HFFc6 (cell line): Measurements from ENCODE around the gene PTCHD1. TPM values are rescaled to one million over a fixed set of nuclear protein-coding genes. Genes with fewer than 3 reads are reported as not detected.

Experiments
- DNase-seq: peaks from one replicate; pipeline ENCODE4 v3.0.0-alpha.2; 2018
- H3K27ac Mint-ChIP-seq: 2 replicates; pipeline ENCODE4 v1.8.0; 2020; ENCODE audit warnings: mild to moderate bottlenecking, mixed read lengths
- H3K27me3 Mint-ChIP-seq: 2 replicates; pipeline ENCODE4 v1.8.0; 2021; ENCODE audit warnings: mild to moderate bottlenecking, moderate library complexity, mixed read lengths; ENCODE audit not compliant: insufficient read depth
- H3K36me3 Mint-ChIP-seq: 2 replicates; pipeline ENCODE4 v1.8.0; 2021; ENCODE audit warnings: low read depth, mixed read lengths
- H3K4me1 Mint-ChIP-seq: 2 replicates; pipeline ENCODE4 v1.8.0; 2020; ENCODE audit warnings: low read depth, mixed read lengths
- H3K4me3 Mint-ChIP-seq: 2 replicates; pipeline ENCODE4 v1.8.0; 2020; ENCODE audit warnings: mild to moderate bottlenecking, moderate library complexity, mixed read lengths
- H3K9me3 Mint-ChIP-seq: 2 replicates; pipeline ENCODE4 v1.8.0; 2020; ENCODE audit warnings: mild to moderate bottlenecking, mixed read lengths
- total RNA-seq, 6 experiments: library from RNA; stranded (reverse); fragmentation: NEBNext Ultra II Directional; extraction: Animal tissue kit (Norgen Biotek cat#: 25700); gene quantifications; 2 replicates in 1 of 6; 3 replicates in 5 of 6; pipeline ENCODE4 v1.2.3, GENCODE V29; 2021
- TF ChIP-seq, protein P1 (sequence below): fragments of 200-600 bp; sonication (generic); IDR thresholded peaks from 2 replicates; pipeline ENCODE4 v1.5.0; 2021; ENCODE audit warnings: antibody characterized with exemption, mild to moderate bottlenecking

The PTCHD1 gene
- total RNA-seq, 6 experiments from 2014 or later: not detected

DNA sequence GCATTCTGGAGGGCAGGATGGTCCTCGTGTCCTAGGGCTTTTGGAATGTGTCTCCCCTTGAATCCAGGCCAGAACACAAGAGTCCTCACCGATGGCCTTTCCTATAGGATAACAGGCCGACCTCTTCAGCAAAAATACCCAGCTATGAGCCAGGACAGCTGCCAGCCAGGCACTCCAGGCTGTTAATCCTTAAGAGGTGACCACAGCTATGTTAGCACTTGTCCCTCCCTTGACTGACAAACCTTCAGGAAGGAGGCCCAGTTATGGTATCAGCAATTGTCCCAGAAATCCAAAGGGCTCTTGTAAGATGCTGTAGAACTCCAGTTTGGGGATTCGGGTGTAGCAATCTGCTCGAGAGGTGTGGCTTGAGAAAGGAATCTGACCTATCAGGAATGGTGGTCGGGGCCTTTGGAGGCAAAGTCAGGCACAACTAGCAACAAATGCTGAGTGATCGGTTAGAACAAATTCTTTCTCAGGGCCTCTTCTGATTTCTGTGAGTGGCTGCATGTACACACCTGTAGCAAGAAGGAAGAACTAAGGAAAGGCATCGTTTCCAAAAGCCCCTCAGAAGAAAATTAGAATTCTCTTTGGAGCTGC, 54.6 kb downstream of the PTCHD1 start:
- Mint-ChIP-seq H3K4me1 (peaks cover 5% of the 10 kb centered on the region; the same call in 1 of the 2 replicates), H3K27me3 (peaks cover 6% of the 10 kb centered on the region; the same call in 1 of the 2 replicates), H3K9me3 (no peaks in the 10 kb centered on the region), H3K27ac (no peak overlapping the region), H3K4me3 (no peak overlapping the region), H3K36me3 (no peaks in the 10 kb centered on the region)
- no peak for DNase-seq
- TF ChIP-seq, protein P1, sequence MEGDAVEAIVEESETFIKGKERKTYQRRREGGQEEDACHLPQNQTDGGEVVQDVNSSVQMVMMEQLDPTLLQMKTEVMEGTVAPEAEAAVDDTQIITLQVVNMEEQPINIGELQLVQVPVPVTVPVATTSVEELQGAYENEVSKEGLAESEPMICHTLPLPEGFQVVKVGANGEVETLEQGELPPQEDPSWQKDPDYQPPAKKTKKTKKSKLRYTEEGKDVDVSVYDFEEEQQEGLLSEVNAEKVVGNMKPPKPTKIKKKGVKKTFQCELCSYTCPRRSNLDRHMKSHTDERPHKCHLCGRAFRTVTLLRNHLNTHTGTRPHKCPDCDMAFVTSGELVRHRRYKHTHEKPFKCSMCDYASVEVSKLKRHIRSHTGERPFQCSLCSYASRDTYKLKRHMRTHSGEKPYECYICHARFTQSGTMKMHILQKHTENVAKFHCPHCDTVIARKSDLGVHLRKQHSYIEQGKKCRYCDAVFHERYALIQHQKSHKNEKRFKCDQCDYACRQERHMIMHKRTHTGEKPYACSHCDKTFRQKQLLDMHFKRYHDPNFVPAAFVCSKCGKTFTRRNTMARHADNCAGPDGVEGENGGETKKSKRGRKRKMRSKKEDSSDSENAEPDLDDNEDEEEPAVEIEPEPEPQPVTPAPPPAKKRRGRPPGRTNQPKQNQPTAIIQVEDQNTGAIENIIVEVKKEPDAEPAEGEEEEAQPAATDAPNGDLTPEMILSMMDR: no peak

DNA sequence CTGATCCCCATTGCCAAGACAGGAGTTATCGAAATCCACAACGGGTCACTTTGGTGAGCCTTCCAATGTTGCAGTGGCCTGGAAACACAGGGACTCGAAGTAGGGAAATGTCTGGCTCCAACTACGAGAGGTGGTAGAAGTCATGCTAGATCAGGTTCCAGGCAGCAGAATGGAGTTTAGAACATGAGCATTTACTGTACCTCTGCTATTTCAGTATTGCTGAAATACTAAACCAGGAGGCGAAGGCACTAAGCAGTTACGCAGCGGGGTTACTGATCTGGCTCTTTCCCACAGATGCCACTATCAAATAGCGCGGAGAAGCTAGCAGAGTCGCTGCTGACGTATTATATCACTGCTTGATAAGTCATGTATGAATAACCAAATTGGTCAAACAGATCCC, 56.3 kb downstream of the PTCHD1 start:
- TF ChIP-seq, protein P1: no peak
- Mint-ChIP-seq H3K36me3 (no peaks in the 10 kb centered on the region), H3K9me3 (no peaks in the 10 kb centered on the region), H3K4me3 (no peak overlapping the region), H3K27me3 (peaks cover 6% of the 10 kb centered on the region; the same call in 1 of the 2 replicates), H3K4me1 (peaks cover 5% of the 10 kb centered on the region; the same call in 1 of the 2 replicates), H3K27ac (no peak overlapping the region)
- DNase-seq: no peak

DNA sequence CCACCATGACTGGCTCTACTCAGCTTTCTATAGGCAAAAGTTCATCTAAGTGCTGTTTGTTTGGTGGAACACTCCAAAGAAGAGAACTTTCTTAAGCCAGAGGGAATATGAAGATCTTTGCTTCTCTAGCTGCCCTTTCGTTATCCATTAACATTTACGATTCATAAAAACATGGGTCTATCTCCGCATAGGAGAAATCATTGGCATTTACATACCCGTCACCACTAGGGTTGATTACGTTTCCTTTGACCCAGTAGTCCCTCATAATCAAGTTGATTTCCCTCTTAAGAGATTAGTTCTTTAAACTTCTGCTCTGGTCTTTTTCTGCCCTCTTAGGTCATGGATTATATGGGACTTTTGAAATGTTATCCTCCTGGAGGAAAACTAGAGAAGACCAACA, 57.5 kb downstream of the PTCHD1 start:
- DNase-seq: no peak
- H3K4me1 Mint-ChIP-seq: peaks cover 5% of the 10 kb centered on the region; the same call in 1 of the 2 replicates
- no peaks in the 10 kb centered on the region for H3K9me3 Mint-ChIP-seq
- H3K27me3 Mint-ChIP-seq: peaks cover 6% of the 10 kb centered on the region; the same call in 1 of the 2 replicates
- H3K36me3 Mint-ChIP-seq: no peaks in the 10 kb centered on the region
- H3K27ac Mint-ChIP-seq: no peak overlapping the region
- no peak overlapping the region for H3K4me3 Mint-ChIP-seq
- TF ChIP-seq, protein P1: no peak

DNA sequence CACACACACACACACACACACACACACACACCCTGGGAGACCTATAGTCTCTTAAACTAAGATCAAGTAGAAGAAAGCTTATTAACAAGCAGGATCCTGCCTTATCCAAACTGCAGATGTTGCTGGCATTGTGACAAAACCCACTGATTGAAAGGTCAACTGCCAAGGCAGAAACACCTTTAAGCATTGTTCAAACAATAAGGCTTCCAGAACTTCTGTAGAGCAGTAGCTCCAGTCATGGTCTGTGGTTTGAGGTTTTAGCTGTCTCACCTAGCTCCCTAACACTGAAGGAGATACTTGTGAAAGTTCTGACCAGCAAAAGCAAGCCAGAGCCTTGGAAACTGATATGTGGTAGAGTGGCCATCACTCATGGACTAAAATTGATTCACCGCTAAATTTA, 59.8 kb downstream of the PTCHD1 start:
- Mint-ChIP-seq H3K4me1 (no peaks in the 10 kb centered on the region), H3K36me3 (no peaks in the 10 kb centered on the region), H3K4me3 (no peak overlapping the region), H3K9me3 (no peaks in the 10 kb centered on the region), H3K27me3 (peaks cover 2% of the 10 kb centered on the region; the same call in 1 of the 2 replicates), H3K27ac (no peak overlapping the region)
- TF ChIP-seq, protein P1: no peak
- no peak for DNase-seq

DNA sequence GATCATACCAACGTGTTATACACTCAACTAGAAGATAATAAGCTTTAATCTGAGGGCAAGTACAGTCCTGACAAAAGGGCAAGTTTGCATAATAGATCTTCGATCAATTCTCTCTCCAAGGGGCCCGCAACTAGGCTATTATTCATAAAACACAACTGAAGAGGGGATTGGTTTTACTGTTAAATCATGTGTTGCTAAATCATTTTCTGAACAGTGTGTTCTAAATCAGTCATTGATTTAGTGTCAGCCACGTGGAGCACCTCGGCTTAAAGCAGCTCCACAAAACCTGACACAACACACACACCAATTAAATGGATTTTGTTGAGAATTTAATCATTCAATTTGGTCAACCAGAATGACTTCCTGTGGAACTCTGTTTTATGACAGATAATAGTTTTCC, 61.6 kb downstream of the PTCHD1 start:
- Mint-ChIP-seq H3K27ac (no peak overlapping the region), H3K9me3 (no peaks in the 10 kb centered on the region), H3K27me3 (peaks cover 2% of the 10 kb centered on the region; the same call in 1 of the 2 replicates), H3K4me3 (no peak overlapping the region), H3K36me3 (no peaks in the 10 kb centered on the region), H3K4me1 (no peaks in the 10 kb centered on the region)
- no peak for DNase-seq
- TF ChIP-seq, protein P1: no peak
